Stimulated activated CD4-positive, alpha-beta T cell treated with anti-CD3 and anti-CD28 coated beads, Interleukin-4, amount 100 ng/mL, for 48 hours (primary cell): ENCODE results near the gene AATK.
"Not testable (repeated sequence)": the region's sequence is repeated elsewhere in the genome, so short reads cannot be mapped to it uniquely, and the experiment has no call there.

Experiments used
- DNase-seq, 2 donors: peaks; one replicate each; pipeline ENCODE4 v3.0.0-alpha.2; 2020; ENCODE audit warnings: low read depth in 2 of 2

Gene AATK

DNA sequence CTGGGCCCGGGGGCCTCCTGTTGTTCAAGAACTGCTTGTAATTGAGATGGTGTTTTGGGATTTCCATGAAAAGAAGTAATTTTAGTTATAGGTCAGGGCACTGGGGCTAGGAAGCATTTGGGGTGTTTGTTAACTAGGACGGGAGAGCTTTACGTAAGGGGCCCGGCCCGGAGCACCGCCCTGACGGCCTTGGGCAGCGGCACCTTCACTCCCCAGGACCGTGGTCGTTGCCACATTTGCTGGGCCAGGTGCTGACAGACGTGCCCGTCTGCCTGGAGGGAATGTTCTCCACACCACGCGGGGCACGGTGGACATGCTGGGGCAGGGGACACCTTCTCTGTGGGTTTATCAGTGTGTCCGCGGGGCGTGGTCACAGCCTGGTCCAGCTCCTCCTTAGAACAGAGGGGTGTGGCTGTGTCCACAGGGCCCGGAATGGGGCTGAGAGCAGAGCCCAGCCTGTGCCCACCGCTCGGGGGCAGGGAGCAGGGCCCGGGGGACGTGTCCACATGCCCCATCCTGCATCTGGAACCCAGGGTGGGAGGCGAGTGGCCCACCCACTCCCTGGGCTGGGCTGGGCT, 73.4 kb downstream of the AATK start:
- DNase-seq = no peak

DNA sequence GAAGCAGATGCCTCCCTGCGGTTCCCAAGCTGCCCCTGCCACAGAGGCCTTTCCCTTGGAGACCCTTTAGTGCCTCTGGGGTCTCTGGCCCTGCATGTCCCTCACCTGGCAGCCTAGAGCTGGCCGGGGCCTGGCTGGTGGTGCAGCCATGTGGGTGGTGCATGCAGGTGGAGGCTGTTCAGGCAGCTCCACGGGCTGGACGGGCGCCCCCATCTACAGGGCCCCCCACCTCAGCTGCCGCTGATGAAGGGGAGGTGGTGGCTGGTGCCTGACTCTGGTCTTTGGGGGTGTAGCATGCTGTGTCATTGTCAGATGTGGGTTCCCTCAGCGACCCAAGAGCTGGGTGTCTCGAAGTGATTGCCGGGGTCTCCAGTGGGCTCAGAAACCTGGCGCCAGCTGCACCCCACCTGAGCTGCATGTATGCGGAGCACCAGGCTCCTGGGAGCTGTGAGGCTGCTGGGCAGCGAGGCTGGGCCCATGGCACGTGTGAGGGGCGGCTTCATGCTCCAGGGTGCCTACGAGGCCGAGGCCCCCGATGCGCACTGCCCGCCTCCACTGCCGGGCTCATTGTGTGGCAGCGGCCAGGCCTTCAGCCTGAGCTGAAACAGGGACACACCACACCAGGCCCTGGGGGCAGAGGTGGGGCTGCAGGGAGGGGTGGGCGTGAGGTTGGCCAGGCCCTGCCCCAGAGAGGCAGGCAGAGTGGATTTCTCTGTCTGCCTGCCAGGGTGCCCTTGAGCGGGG, 74.1 kb downstream of the AATK start:
- DNase-seq = no peak

DNA sequence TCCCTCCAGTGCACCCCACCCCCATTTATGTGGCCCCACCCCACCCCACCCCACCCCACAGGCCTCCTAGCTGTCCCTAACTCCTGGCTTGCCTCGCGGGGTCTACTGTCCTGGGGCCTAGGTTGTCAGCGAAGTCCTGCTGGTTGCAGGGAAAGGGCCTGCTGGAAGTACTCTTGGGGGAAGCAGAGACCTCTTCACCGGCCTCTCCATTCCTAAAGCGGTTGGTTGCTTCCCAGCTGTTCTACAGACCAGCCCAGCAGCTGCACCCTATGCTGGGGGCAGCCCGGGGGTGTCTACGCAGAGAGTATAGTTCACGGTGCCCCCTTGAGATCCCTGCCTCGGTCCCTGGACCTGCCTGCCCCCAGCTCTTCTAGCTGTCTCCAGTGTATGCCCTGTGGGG, 74.9 kb downstream of the AATK start:
- DNase-seq = no peak

DNA sequence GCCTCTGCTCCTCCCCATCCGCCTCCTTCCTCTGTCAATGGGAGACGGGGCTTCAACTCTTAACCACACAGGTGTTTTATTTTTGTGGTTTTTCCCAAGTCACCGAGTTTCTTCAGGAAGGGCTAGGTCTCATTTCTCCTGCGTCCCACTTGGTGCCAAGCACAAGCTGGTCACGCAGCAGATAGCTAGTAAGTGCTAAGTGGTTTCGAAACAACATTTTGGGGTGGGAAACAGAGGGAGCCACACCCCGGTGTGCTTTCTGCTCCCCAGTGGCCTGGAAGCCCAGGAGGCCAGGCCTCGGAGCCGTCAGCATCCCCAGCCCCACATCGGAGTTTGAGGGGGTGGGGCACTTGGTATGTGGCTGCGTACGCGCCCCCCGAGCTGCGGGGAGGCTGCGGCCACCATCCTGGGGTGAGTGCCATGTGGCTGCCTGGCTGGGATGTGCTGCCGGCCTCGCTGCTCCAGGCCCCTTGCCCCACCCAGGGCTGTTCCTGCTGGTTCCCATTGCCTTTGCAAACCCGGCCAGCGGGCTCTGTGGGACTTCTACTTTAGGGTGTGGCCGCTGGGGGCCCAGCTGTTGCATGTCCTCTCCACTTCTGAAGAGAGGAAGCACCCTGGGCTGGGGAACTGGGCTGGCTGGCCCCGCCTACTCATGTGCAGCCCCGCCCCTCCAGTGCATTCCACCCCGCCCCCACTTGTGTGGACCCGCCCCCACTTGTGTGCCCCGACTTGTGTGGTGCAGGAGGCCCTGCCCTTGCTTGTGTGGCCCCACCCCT, 75.5 kb downstream of the AATK start:
- peak in 1 of 2 donors; percentile 28 for DNase-seq

DNA sequence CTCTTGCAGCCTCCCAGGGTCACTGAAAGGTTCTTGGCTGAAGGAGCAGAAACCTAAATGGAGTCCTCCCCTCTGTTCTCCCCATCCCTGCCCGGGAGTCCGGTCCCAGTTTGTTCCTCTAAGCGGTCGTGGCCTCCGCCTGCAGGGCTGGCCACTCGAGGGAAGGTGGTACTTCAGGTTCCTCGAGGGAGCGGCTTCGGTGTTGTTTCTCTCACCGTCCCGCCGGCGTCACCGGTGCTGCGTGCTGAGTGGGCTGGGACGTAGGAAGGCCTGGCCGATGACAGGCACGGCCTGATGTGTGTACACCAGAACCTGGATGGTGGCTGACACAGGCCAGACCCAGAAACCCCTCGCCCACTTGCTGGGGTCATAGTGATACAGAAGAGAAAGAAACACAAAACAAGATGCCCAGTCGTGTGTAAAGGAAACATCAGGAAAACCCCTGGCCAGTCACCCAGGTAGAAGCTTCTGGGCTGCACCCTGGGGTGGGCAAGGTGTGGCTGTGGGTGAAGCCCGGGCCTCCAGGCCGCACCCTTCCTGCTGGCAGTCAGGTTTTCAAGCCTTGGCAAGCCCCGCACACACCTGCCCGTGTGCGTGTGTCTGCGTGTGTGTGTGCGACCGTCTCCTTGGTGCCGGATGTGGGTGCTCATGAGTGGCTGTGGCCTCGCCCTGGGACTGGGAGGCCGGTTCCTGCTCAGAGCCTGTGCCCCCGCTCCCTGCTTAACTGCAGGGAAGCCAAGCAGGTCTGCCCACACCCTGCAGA, 79.1 kb downstream of the AATK start:
- DNase-seq = no peak

DNA sequence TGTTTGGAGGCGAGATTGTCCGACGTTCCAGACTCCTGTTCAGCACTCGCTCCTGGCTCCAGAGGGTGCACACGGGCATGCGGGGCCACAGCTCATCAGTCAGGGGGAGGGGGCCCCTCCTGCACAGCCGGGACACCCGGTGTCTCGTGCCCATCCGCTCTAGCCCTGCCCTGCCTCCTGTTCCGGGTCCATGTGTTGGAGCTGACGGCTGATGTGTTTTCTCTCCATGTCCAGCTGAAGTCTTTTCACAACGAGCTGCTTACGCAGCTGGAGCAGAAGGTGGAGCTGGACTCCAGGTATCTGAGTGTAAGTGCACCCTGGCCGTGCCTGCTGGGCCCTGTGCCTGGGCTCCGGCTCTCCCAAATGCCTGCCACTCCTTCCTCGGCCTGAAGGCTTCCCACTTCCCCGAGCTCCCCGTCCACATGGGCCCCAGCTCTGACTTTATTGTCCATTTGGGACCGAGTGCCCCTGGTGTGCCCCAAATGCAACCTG, 80.6 kb downstream of the AATK start:
- DNase-seq = no peak

DNA sequence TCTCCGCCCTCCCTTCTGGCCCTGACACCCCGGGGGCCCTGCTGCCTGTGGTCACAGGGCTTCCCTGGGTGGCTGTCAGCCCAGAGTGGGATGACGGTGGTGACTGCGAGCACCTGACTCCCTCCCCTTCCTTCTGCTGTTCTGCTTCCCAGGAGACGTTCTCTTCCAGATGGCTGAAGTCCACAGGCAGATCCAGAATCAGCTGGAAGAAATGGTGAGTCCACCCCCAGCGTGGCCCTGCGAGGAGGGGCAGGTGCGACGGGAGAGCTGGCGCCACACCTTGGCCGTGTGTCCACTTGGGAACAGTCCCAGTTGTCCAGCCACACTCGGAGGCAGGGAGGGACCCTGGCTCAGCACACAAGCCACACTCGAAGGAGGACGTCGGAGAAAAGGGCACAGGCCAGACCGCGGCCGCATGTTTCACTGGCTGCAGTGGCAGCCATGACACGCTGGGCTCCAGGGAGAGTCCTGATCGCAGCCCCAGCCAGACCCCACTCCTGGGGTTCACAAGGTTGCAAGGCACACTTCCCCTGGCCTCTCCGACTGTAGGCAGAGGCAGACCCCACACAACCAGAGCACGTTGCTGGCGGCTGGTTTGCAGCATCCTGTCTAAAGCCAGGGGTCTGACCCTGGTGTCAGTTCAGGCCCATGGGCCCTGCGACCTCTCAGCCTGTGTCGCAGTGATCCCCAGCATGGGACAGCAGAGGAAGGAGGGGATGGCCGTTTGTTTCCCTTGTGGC, 81.2 kb downstream of the AATK start:
- DNase-seq = no peak

DNA sequence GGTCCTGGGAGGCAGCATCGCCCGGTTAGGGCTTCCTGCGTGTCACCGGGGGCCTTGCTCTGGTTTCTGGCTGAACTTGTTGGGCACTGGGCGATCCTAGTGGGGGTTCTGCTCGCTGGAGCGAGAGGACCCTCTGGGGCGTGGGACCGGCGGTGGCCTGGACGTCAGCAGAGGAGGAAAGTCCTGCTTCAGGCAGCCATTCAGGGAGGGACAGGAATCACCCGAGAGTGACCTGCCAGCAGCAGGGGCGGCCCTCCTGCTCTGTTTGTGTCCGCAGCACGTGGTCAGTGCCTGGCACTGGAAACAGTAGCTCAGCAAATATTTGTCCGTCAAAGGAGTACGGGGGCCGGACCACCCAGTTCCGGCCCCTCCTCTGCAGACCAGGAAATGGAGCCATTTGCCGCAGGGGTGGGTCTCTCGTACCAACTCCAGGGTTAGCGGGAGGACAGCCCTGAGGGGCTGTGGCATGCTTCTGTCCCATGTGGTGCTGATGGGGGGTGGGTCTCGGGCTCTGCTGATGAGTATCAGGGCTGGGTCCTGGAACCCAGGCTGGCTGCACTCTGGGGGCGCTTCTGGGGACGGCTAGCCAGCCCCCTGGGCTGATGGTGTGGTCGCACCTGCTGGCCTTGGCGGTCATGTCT, 82.8 kb downstream of the AATK start:
- DNase-seq = no peak

DNA sequence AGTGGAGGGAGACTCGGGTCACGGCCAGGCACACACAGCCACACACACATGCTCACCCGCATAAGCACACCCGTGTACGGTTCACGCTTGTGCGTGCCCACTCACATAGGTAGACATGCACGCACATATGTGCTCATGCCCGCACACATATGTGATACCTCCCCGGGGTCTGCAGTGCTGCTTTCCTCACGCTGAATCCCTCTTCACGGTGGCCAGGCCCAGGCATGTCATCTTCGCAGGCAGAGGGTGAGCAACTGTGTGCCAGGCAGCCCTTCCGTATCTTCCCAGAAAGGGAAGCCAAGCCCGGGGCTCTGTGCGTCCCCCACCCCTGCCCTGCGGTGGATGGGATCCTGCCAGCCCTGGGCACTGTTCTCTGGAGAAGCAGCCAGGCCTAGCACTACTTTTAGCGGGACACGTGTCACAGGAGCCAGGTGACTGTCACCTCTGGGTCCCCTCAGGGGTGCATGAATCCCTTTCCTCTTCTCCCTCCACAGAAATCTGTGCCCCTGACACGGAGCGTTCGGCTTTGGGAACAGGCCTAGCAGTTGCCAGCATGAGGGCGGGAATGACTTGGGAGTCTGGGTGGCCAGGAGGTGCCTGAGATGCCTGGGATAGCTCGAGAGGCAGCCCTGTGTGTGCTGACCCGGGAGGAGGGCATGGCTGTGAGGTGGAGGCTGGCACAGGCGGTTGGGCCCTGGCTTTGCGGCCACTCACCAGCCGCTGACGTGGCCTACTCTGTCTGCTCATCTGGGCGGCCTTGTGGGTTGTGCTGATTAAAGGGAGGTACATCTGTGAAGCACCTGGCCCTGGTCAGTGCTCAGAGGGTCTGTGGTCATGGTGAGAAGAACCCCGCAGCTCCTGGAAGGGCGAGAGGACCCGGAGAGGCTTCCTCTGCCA, 83.6 kb downstream of the AATK start:
- no peak for DNase-seq

DNA sequence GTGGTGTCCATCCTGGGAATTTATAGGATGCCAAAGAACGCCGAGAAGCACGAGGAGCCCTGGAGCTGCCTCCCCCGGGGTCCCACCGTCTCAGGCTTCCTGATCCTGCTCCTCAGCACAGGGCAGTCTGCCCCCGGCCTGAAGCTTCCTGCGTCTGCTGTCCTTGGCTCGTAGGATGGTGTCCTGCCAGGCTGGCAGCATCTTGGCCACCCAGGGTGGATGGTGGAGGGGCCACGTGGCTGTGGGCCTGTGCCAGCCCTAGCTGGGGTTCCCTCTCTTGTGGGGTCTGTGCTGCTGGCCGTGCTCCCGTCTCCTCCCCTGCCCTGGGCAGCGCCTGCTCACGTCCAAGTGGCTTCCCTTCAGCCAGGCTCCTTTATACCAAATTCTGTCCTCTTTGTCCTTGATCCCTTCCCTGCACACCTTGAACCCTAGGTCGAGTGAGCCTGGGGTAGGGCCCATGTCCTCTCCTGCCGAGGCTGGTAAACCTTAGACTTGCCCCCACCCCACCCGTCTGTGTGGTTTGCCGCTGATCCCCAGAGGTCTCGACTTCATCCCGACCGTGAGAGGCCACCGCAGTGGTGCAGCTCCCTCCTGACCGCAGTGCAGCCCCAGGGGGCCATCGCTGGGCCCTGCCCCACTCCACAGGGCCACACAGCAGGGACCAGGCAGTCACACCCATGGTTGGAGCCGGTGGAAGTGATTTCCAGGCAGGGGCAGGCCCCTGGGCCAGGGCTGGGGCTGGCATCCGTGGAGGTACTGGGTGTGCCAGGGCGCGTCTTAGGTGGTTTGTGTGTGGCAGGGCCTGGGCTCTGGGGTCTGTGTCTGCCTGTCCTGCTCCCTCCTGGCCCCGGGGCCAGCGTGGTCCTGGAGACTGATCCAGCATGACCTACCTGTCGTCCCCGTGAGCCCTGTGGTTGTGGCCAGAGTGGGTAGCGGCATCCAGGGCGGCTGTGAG, 84.5 kb downstream of the AATK start:
- DNase-seq = no peak

DNA sequence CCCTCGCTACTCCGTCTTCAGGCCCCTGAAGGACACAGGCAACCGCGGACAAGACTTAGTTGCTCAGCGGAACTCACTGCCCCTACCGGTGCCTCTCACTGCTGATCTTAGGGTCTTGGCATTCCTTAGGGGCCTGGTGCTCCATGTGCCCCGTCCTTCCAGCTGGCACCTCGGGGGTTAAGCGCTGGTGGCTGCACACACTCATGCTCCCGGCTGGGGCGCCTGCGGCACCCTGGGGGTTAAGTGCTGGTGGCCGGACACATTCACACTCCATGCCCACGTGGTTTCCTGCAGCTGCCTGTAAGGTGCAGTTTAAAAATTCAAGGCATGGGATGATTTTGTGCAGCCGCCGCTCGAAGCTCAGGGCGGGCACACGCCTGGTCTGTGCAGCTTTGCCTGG, 86.0 kb downstream of the AATK start:
- no peak for DNase-seq

DNA sequence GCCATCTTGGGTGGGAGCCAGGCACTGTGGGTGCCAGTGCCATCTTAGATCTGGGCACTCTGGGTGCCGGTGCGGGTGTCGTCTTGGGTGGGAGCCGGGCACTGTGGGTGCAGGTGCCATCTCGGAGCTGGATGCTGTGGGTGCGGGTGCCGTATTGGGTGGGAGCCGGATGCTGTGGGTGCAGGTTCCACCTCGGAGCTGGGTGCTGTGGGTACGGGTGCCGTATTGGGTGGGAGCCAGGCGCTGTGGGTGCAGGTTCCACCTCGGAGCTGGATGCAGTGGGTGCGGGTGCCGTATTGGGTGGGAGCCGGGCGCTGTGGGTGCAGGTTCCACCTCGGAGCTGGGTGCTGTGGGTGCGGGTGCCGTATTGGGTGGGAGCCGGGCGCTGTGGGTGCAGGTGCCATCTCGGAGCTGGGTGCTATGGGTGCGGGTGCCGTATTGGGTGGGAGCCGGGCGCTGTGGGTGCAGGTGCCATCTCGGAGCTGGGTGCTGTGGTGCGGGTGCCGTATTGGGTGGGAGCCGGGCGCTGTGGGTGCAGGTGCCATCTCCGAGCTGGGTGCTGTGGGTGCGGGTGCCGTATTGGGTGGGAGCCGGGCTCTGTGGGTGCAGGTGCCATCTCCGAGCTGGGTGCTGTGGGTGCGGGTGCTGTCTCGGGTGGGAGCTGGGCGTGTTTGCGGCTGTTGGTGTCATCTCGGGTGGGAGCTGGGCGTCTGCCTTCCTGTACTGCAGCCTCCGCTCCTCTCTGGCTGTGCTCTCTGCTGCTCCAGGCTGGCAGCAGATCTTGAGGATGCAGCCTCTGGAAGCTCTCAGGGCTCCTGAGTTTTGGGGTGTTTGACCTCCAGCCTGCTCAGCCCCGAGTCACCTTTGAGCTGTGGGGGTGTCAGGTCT, 87.8 kb downstream of the AATK start:
- DNase-seq = not testable (repeated sequence)

DNA sequence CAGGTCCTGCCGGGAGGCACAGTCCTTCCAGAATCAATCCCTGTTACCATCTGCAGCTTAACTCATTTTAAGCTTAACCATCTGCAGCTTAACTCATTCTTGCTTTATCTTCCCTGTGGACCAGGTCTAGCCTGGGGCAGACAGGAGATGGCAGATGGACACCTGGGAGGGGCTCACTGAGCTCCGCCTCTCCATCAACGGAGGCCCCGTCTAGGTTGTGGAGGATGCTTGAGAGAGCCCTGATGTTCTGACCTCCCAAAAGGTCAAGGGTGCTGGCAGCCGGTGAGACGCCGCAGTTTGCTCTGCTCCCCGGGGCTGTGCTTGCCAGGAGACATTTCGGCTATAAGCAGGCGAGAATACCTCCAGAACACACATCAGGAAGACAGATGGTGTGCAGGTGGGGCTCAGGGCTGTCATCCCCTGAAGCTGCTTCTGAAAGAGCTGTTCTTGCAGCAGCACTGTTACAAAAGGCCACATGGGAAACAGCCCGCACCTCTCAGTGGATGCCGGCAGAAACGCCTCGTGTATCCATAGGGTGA, 89.8 kb downstream of the AATK start:
- no peak for DNase-seq

DNA sequence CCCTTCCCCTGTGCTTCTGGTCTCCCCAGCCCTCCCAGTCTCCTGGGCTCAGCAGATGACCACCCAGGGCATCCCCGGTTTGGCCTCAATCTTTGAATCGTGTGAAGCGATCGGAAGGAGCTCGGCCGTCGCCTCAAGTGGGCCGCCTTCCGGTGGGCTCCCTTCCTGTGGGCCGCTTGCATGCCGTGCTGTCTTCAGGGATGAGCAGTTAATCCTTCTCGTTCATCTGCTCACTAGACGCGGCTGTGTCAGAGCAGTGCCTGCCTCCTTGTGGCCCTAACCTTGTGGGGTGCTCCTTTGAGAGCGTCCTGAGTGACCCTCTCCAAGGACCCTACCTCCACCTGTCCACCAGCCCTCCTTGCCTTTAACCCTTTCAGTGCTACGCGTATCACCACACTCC, 90.7 kb downstream of the AATK start:
- no peak for DNase-seq

DNA sequence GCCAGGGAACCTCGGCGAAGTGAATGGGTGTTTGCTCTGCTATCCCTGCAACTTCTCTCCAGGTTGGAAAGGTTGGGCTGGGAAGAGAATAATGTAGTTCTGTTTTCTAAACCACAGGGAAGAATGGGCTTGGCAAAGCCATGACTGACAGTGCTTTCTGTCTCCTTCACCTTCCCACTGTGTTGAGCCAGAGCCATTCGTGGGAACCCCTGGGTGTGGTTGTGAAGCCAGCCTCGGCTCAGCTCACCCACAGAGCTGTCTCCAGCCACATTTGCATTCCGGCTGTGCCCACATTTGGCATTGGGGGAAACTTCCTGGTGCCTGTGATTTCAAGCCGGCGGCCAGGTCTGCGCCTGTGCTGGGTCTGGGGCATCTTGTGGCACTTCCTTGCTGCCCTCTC, 91.1 kb downstream of the AATK start:
- no peak for DNase-seq

DNA sequence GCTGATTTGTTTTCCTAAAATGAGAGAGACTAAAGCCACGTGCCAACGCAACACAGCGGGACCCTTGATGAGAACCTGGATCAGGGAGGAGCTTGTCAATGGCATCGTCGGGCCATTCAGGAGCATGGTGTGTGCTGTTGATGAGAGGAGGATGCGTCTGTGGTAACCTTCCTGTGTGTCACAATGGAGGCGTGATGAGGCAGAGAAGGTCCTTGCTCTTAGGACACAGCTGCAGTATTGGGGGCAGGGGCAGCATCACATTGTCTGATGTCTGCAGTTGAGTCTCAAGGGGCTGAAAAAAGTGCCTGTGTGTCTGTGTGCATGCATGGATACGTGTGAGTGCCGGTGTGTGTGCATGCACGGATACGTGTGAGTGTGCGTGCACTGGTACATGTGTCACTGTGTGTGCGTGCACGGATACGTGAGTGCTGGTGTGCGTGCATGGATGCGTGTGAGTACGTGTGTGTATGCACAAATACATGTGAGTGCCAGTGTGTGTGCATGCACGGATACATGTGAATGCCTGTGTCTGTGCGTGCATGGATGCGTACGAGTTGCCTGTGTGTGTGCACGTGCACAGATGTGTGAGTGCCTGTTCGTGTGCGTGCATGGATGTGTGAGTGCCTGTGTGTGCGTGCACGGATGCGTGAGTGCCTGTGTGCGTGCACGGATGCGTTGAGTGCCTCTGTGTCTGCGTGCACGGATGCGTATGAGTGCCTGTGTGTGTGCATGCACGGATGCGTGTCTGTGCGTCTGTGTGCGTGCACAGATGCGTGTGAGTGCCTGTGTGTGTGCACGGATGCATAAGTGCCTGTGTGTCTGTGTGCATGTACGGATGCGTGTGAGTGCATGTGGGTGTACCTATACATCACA, 91.8 kb downstream of the AATK start:
- DNase-seq = no peak
